HAP-1 (cell line): ENCODE measurements around the gene RRN3.
"Not testable (repeated sequence)": the region's sequence is repeated elsewhere in the genome, so short reads cannot be mapped to it uniquely, and the experiment has no call there.

Source experiments
- DNase-seq, 2 experiments: peaks; one replicate each; pipeline ENCODE4 v3.0.0-alpha.2; 2016 to 2020; ENCODE audit warnings: low spot score in 2 of 2
- H3K27me3 ChIP-seq: fragments of 250-450 bp; sonication (Bioruptor Pico); 2 replicates; pipeline ENCODE4 v1.5.1; 2020; ENCODE audit warnings: low read depth, mild to moderate bottlenecking, moderate library complexity
- H3K36me3 ChIP-seq: fragments of 250-450 bp; sonication (Bioruptor Pico); replicated peaks from 2 replicates; pipeline ENCODE4 v1.5.1; 2020; ENCODE audit warnings: mild to moderate bottlenecking
- H3K4me1 ChIP-seq: fragments of 250-450 bp; sonication (Bioruptor Pico); 2 replicates; pipeline ENCODE4 v1.5.1; 2020; ENCODE audit warnings: mild to moderate bottlenecking
- H3K4me3 ChIP-seq: fragments of 250-450 bp; sonication (Bioruptor Pico); 2 replicates; pipeline ENCODE4 v1.5.1; 2020; ENCODE audit warnings: mild to moderate bottlenecking, moderate library complexity
- H3K9me3 ChIP-seq: fragments of 250-450 bp; sonication (Bioruptor Pico); 2 replicates; pipeline ENCODE4 v1.5.1; 2020; ENCODE audit warnings: mild to moderate bottlenecking, moderate library complexity
- in situ Hi-C: fragments of 300-500 bp; cut with MboI; formaldehyde crosslinking; loops from 3 replicates; pipeline ENCODE4 v1.14.3; 2020; ENCODE audit warnings: low sequenced_read_pairs, inconsistent platforms, mixed read lengths

Gene RRN3

GRCh38 chr16:15016354-15016753 lies 77.7 kb downstream of the RRN3 start:
- H3K9me3 ChIP-seq, H3K27me3 ChIP-seq, H3K4me1 ChIP-seq, DNase-seq, H3K4me3 ChIP-seq, H3K36me3 ChIP-seq, in situ Hi-C loops: not testable (repeated sequence)

DNA sequence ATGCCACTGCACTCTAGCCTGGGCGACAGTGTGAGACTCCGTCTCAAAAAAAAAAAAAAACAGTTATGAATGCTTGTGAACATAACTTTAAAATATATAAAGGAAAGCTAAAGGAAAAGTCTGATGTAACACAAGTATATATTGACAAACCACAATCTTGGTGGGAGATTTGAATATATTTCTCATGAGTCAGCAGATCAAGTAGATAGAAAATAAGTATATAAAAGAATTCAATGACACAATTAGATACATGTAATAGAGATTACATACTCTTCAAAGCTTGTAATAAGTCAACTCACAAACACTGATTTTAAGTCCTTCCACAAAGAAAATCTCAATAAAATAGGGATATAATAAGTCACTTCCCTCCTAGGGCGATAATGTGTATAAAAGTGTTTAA lies 78.4 kb downstream of the RRN3 start:
- DNase-seq, H3K9me3 ChIP-seq, H3K4me1 ChIP-seq, H3K36me3 ChIP-seq, H3K27me3 ChIP-seq, in situ Hi-C loops, H3K4me3 ChIP-seq: not testable (repeated sequence)

- H3K4me1 ChIP-seq, H3K4me3 ChIP-seq, H3K9me3 ChIP-seq, H3K36me3 ChIP-seq, in situ Hi-C loops, H3K27me3 ChIP-seq, DNase-seq: not testable (repeated sequence)
Measured at GRCh38 chr16:15012941-15013340, 81.1 kb downstream of the RRN3 start.
